Prostate gland (tissue), 2 donors: ENCODE data around the gene MINK1. TPM values are rescaled to one million over a fixed set of nuclear protein-coding genes. Genes with fewer than 3 reads are reported as not detected.

Experiments used
- DNase-seq: peaks from one replicate; pipeline ENCODE4 v3.0.0-alpha.2; 2019; ENCODE audit warnings: low spot score
- H3K27ac ChIP-seq, 2 donors: fragments of 200-600 bp; sonication (generic); 2 replicates each; pipeline ENCODE4 v1.5.1; 2017 to 2019
- H3K27me3 ChIP-seq: fragments of 200-600 bp; sonication (generic); replicated peaks from 2 replicates; pipeline ENCODE4 v1.5.1; 2019; ENCODE audit not compliant: insufficient read depth
- H3K36me3 ChIP-seq, 2 donors: fragments of 200-600 bp; sonication (generic); 1 replicate in 1 of 2; 2 replicates in 1 of 2; pipeline versions ENCODE4 v1.5.1 to v1.8.1; 2017 to 2019
- H3K4me1 ChIP-seq: fragments of 200-600 bp; sonication (generic); replicated peaks from 2 replicates; pipeline ENCODE4 v1.5.1; 2019
- H3K4me3 ChIP-seq, 2 donors: fragments of 200-600 bp; sonication (generic); 2 replicates each; pipeline ENCODE4 v1.5.1; 2017 to 2019
- H3K9me3 ChIP-seq: fragments of 200-600 bp; sonication (generic); 2 replicates; pipeline ENCODE4 v1.5.1; 2017
- CTCF ChIP-seq, 4 experiments: fragments of 200-600 bp in 2 of 4; fragments of 450-650 bp in 2 of 4; sonication (generic) in 2 of 4; IDR thresholded peaks; 1 replicate in 3 of 4; 2 replicates in 1 of 4; pipeline ENCODE4 v1.5.1; 2016 to 2019; ENCODE audit warnings: antibody characterized with exemption in 4 of 4, mild to moderate bottlenecking in 2 of 4, moderate library complexity in 2 of 4
- POLR2A ChIP-seq: fragments of 450-650 bp; IDR thresholded peaks from one replicate; pipeline ENCODE4 v1.6.1; 2016; ENCODE audit warnings: antibody characterized with exemption, mild to moderate bottlenecking
- POLR2AphosphoS5 ChIP-seq: sonication (generic); formaldehyde crosslinking; IDR thresholded peaks from one replicate; pipeline ENCODE4 v1.6.1; 2017; ENCODE audit warnings: antibody characterized with exemption
- WGBS: methylation state at CpG from one replicate; pipeline ENCODE4 v1.1.5; 2018; 5-methylcytosine and 5-hydroxymethylcytosine counted together
- intact Hi-C: fragments of 100-400 bp; cut with DNase I; formaldehyde crosslinking; loops from one replicate; pipeline ENCODE4 v1.14.2; 2022
- total RNA-seq, 2 donors: library from RNA; depleted of rRNA; stranded (reverse); fragments of >200 nt; gene quantifications; one replicate each; pipeline ENCODE4 v1.1.0, GENCODE V29; 2016

MINK1 gene
- total RNA-seq, 2 donors from 2014 or later, result 53.0 to 136 TPM

- H3K27ac ChIP-seq, result no peak overlapping the region
- H3K9me3 ChIP-seq, result no peaks in the 10 kb centered on the region
- peaks cover 9 to 15% of the 10 kb centered on the region in 2 donors for H3K36me3 ChIP-seq
- intact Hi-C loops, result no loop called here
- TF ChIP-seq POLR2AphosphoS5 (no peak), POLR2A (no peak), CTCF (IDR thresholded peaks at IDR 0.05) (no peak)
- H3K27me3 ChIP-seq, result no peaks in the 10 kb centered on the region
- H3K4me1 ChIP-seq, result peaks cover 1% of the 10 kb centered on the region
- DNase-seq, result no peak
- H3K4me3 ChIP-seq, result no peak overlapping the region
- 74% methylated on average over 8 of the region's 8 CpGs for WGBS
These were observed 65.2 kb downstream of the MINK1 start for GRCh38 chr17:4898351-4898750.

GRCh38 chr17:4898927-4899326 lies 65.8 kb downstream of the MINK1 start:
- intact Hi-C loops, result no loop called here
- Histone ChIP-seq H3K9me3 (no peaks in the 10 kb centered on the region), H3K27ac (peak overlapping the region; percentile 48 to 56), H3K4me3 (peak overlapping the region; percentile 42 to 45), H3K4me1 (peaks cover 3% of the 10 kb centered on the region), H3K36me3 (peaks cover 4 to 9% of the 10 kb centered on the region in 2 donors), H3K27me3 (no peaks in the 10 kb centered on the region)
- 16% methylated on average over 24 of the region's 34 CpGs for WGBS
- no peak for DNase-seq
- TF ChIP-seq POLR2A (no peak), CTCF (IDR thresholded peaks at IDR 0.05) (no peak), POLR2AphosphoS5 (no peak)

- Histone ChIP-seq H3K4me3 (peak within 1 kb of the TSS; percentile 42 to 45), H3K9me3 (no peaks in the 10 kb centered on the region), H3K36me3 (peaks cover 0 to 9% of the 10 kb centered on the region in 2 donors), H3K4me1 (peaks cover 3% of the 10 kb centered on the region), H3K27me3 (no peaks in the 10 kb centered on the region), H3K27ac (peak within 1 kb of the TSS; percentile 48 to 56)
- TF ChIP-seq POLR2A (peak; percentile 55), CTCF (IDR thresholded peaks at IDR 0.05) (no peak), POLR2AphosphoS5 (peak; percentile 53)
- peak; percentile 88 for DNase-seq
- 18% methylated on average over 47 of the region's 60 CpGs for WGBS
- intact Hi-C loops, result no loop called here
These were observed 66.4 kb downstream of the MINK1 start, which contains the start of gene C17orf107 for GRCh38 chr17:4899341-4900230. Gene C17orf107 (plus strand): TSS chr17:4899536. CDS start chr17:4899763, 227 bp downstream.

- TF ChIP-seq POLR2AphosphoS5 (no peak), CTCF (IDR thresholded peaks at IDR 0.05) (no peak), POLR2A (no peak)
- Histone ChIP-seq H3K36me3 (peaks cover 0 to 3% of the 10 kb centered on the region in 2 donors), H3K4me1 (peaks cover 3% of the 10 kb centered on the region), H3K9me3 (no peaks in the 10 kb centered on the region), H3K4me3 (peak overlapping the region; percentile 42 to 45), H3K27me3 (no peaks in the 10 kb centered on the region), H3K27ac (no peak overlapping the region)
- intact Hi-C loops, result no loop called here
- no peak for DNase-seq
- 61% methylated on average over 59 of the region's 65 CpGs for WGBS
These were observed 67.3 kb downstream of the MINK1 start for GRCh38 chr17:4900231-4901107.
